Psoas muscle (tissue), 8 donors: Measurements from ENCODE around the gene NME1. TPM values are rescaled to one million over a fixed set of nuclear protein-coding genes. Genes with fewer than 3 reads are reported as not detected.

Experiments
- ATAC-seq, 4 donors: fragments of 200-7000 bp; cut with Tn5 transposase; one replicate each; pipeline ENCODE4 v1.9.1; 2020; ENCODE audit warnings: moderate library complexity in 3 of 4, mild to moderate bottlenecking in 2 of 4
- DNase-seq, 2 donors: peaks; one replicate each; pipeline ENCODE4 v3.0.0-alpha.2; 2020
- H3K27ac ChIP-seq: fragments of 200-600 bp; one replicate; pipeline ENCODE4 v1.8.0; 2022
- H3K27me3 ChIP-seq, 3 donors: fragments of 200-600 bp in 1 of 3; one replicate each; pipeline versions ENCODE4 v1.6.1 to v1.8.0; 2013 to 2022; ENCODE audit warnings: low read length in 2 of 3, mild to moderate bottlenecking in 2 of 3, moderate library complexity in 1 of 3; ENCODE audit not compliant: insufficient read depth in 3 of 3
- H3K36me3 ChIP-seq, 2 donors: fragments of 200-600 bp in 1 of 2; one replicate each; pipeline versions ENCODE4 v1.6.1 to v1.8.0; 2013 to 2022; ENCODE audit warnings: low read depth in 1 of 2, mild to moderate bottlenecking in 1 of 2, moderate library complexity in 1 of 2; ENCODE audit not compliant: insufficient read depth in 1 of 2
- H3K4me1 ChIP-seq: fragments of 200-600 bp; one replicate; pipeline ENCODE4 v1.8.0; 2022
- H3K4me3 ChIP-seq: fragments of 200-600 bp; one replicate; pipeline ENCODE4 v1.8.0; 2022; ENCODE audit warnings: mild to moderate bottlenecking
- H3K9me3 ChIP-seq: fragments of 200-600 bp; one replicate; pipeline ENCODE4 v1.8.0; 2022
- CTCF ChIP-seq: fragments of 200-600 bp; IDR thresholded peaks from one replicate; pipeline ENCODE4 v1.8.0; 2022; ENCODE audit warnings: antibody characterized with exemption
- WGBS, 3 donors: extraction: QIAGEN DNeasy Blood & Tissue Kit; methylation state at CpG; one replicate each; pipeline versions ENCODE4 v1.1.6 to v1.1.7; 2013; 5-methylcytosine and 5-hydroxymethylcytosine counted together
- intact Hi-C, 2 donors: fragments of 100-400 bp; cut with DNase I; formaldehyde crosslinking; loops; one replicate each; pipeline versions ENCODE4 v1.11.0 to v1.14.2; 2022
- polyA plus RNA-seq, 3 donors: library from polyadenylated mRNA; stranded (reverse); fragments of 200-250 nt; gene quantifications; one replicate each; pipeline ENCODE4 v1.2.3, GENCODE V29; 2013
- total RNA-seq, 4 donors: library from RNA; stranded (reverse); fragmentation: NEBNext Ultra II Directional in 2 of 4; extraction: Animal tissue kit (Norgen Biotek cat#: 25700) in 2 of 4; gene quantifications; one replicate each; pipeline versions ENCODE4 v1.2.1 to v1.2.4, GENCODE V29; 2021 to 2023
- donor health status: healthy with polysubstance abuse.
- donor health status: DM: no; HTN: no; CAD: no; lungs with moderate emphysema.
- donor health status: Bipolar disorder and iron deficiency.
- donor health status: healthy.
- donor health status: DM: yes; HTN: yes; CAD: no.
- donor health status: DM: no; HTN: no; CAD: no.
- donor health status: DM: no; HTN: no; CAD: no.
- donor health status: DM: yes; HTN: yes; CAD: no.

Gene NME1
- total and polyA plus RNA-seq, 7 donors = 29.3 to 328 (median 55.8) TPM

- Histone ChIP-seq H3K4me3 (no peak overlapping the region), H3K27ac (no peak overlapping the region), H3K36me3 (no peaks in the 10 kb centered on the region), H3K27me3 (no peaks in the 10 kb centered on the region), H3K4me1 (peaks cover 4% of the 10 kb centered on the region), H3K9me3 (no peaks in the 10 kb centered on the region)
- ATAC-seq = no peak
- 49 to 60% (median 56%) methylated on average over 6 of the region's 6 CpGs for WGBS, 3 donors
- no peak for DNase-seq
- no peak for TF ChIP-seq CTCF
- intact Hi-C loops = no loop called here
Observed at GRCh38 chr17:51144266-51145022, 8.9 kb upstream of the NME1 start.

- ATAC-seq (no peak), DNase-seq (no peak)
- H3K36me3 ChIP-seq = no peaks in the 10 kb centered on the region
- WGBS, 3 donors = 67 to 75% (median 73%) methylated on average over 4 of the region's 4 CpGs
- intact Hi-C loops = no loop called here
- TF ChIP-seq CTCF = no peak
- H3K9me3 ChIP-seq = no peaks in the 10 kb centered on the region
- H3K27me3 ChIP-seq = no peaks in the 10 kb centered on the region
- no peak overlapping the region for H3K4me3 ChIP-seq
- H3K4me1 ChIP-seq = peaks cover 4% of the 10 kb centered on the region
- no peak overlapping the region for H3K27ac ChIP-seq
Observed at GRCh38 chr17:51147650-51148049, 5.7 kb upstream of the NME1 start.

DNA sequence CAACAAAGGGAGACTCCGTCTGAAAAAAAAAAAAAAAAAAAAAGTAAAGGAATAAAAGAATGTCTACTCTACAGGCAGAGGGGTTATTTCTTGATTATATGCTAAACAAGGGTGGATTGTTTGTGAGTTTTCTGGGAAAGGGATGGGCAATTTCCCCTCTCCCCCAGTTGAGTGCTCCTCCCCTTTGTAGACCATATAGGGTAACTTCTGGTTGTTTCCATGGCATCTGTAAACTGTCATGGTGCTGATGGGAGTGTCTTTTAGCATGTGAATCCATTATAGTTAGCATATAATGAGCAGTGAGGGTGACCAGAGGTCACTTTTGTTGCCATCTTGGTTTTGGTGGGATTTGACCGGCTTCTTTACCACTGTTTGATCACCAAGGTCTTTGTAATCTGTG, 4.2 kb upstream of the NME1 start:
- no peaks in the 10 kb centered on the region for H3K9me3 ChIP-seq
- no peak overlapping the region for H3K27ac ChIP-seq
- no peaks in the 10 kb centered on the region for H3K27me3 ChIP-seq
- intact Hi-C loops = no loop called here
- TF ChIP-seq CTCF = no peak
- H3K4me1 ChIP-seq = peaks cover 4% of the 10 kb centered on the region
- DNase-seq (no peak), ATAC-seq (no peak)
- H3K36me3 ChIP-seq = no peaks in the 10 kb centered on the region
- H3K4me3 ChIP-seq = no peak overlapping the region
- 75 to 94% (median 88%) methylated on average over 2 of the region's 2 CpGs for WGBS, 3 donors

GRCh38 chr17:51150932-51151331, 2.4 kb upstream of the NME1 start:
- DNase-seq (no peak), ATAC-seq (no peak)
- Histone ChIP-seq H3K9me3 (no peaks in the 10 kb centered on the region), H3K36me3 (peaks cover 0 to 6% of the 10 kb centered on the region in 2 donors), H3K27me3 (no peaks in the 10 kb centered on the region), H3K4me3 (no peak overlapping the region), H3K4me1 (peaks cover 10% of the 10 kb centered on the region), H3K27ac (no peak overlapping the region)
- intact Hi-C loops = loop anchor here (5.0 to 10.0 kb wide), 2 partner anchors 149 to 286 kb away; partner anchors contain the start of gene TOB1 (in 1 of the 2)
- no peak for TF ChIP-seq CTCF
- WGBS, 3 donors = 78 to 82% (median 79%) methylated on average over 5 of the region's 5 CpGs
